Ovary (tissue), 9 donors: ENCODE measurements around the gene MRC1. TPM values are rescaled to one million over a fixed set of nuclear protein-coding genes. Genes with fewer than 3 reads are reported as not detected.

Experiments used
- DNase-seq, 5 donors: peaks; one replicate each; pipeline ENCODE4 v3.0.0-alpha.2; 2019 to 2020
- H3K27ac ChIP-seq, 2 donors: fragments of 200-600 bp; one replicate each; pipeline versions ENCODE4 v1.5.1 to v1.8.0; 2019 to 2022
- H3K27me3 ChIP-seq: fragments of 200-600 bp; one replicate; pipeline ENCODE4 v1.8.0; 2022
- H3K36me3 ChIP-seq: fragments of 200-600 bp; sonication (generic); one replicate; pipeline ENCODE4 v1.5.1; 2019
- H3K4me1 ChIP-seq: one replicate; pipeline ENCODE4 v1.8.1; 2013; ENCODE audit warnings: mild to moderate bottlenecking, moderate library complexity; ENCODE audit not compliant: insufficient read depth
- H3K4me3 ChIP-seq: fragments of 200-600 bp; sonication (generic); one replicate; pipeline ENCODE4 v1.5.1; 2017
- H3K9me3 ChIP-seq, 2 donors: fragments of 200-600 bp in 1 of 2; sonication (generic) in 1 of 2; one replicate each; pipeline versions ENCODE4 v1.5.1 to v1.8.1; 2013 to 2019; ENCODE audit warnings: mild to moderate bottlenecking in 1 of 2, moderate library complexity in 1 of 2
- CTCF ChIP-seq, 3 donors: fragments of 450-650 bp in 2 of 3; fragments of 200-600 bp in 1 of 3; IDR thresholded peaks; one replicate each; pipeline versions ENCODE4 v1.5.1 to v1.8.0; 2016 to 2022; ENCODE audit warnings: antibody characterized with exemption in 3 of 3, mild to moderate bottlenecking in 1 of 3
- EP300 ChIP-seq: sonication (generic); formaldehyde crosslinking; IDR thresholded peaks from one replicate; pipeline ENCODE4 v1.6.1; 2017; ENCODE audit warnings: antibody characterized with exemption
- POLR2A ChIP-seq: fragments of 450-650 bp; IDR thresholded peaks from one replicate; pipeline ENCODE4 v1.6.1; 2017; ENCODE audit warnings: antibody characterized with exemption, mild to moderate bottlenecking, moderate library complexity
- WGBS, 3 donors: extraction: QIAGEN DNeasy Blood & Tissue Kit in 1 of 3; methylation state at CpG; one replicate each; pipeline versions ENCODE4 v1.1.5 to v1.1.7; 2013 to 2017; 5-methylcytosine and 5-hydroxymethylcytosine counted together
- intact Hi-C, 4 donors: fragments of 100-400 bp; cut with DNase I; formaldehyde crosslinking; loops; one replicate each; pipeline versions ENCODE4 v1.11.0 to v1.15.1; 2022 to 2023
- polyA plus RNA-seq, 2 donors: library from polyadenylated mRNA; stranded (reverse); fragments of 200-250 nt in 1 of 2; fragments of 350-450 nt in 1 of 2; fragmentation: Illumina TruSeq in 1 of 2; extraction: RNeasy Lipid Tissue Mini Kit (QIAGEN cat#74804) in 1 of 2; gene quantifications; one replicate each; pipeline ENCODE4 v1.2.3, GENCODE V29; 2013 to 2014
- total RNA-seq, 7 donors: library from RNA; depleted of rRNA in 2 of 7; stranded (reverse); fragments of >200 nt in 2 of 7; fragmentation: NEBNext Ultra II Directional in 3 of 7; extraction: Animal tissue kit (Norgen Biotek cat#: 25700) in 3 of 7; gene quantifications; one replicate each; pipeline versions ENCODE4 v1.1.0 to v1.2.4, GENCODE V29; 2016 to 2023
- donor health status: DM: no; HTN: no; CAD: no; lungs with moderate emphysema.
- donor health status: DM: no; HTN: no; CAD: no.
- donor health status: Bipolar disorder and iron deficiency.
- donor health status: DM: yes; HTN: yes; CAD: no.
- donor health status: DM: no; HTN: no; CAD: no.
- donor health status: DM: yes; HTN: yes; CAD: no.

MRC1 gene
- total and polyA plus RNA-seq, 9 donors = 6.6 to 39.9 (median 13.3) TPM

DNA sequence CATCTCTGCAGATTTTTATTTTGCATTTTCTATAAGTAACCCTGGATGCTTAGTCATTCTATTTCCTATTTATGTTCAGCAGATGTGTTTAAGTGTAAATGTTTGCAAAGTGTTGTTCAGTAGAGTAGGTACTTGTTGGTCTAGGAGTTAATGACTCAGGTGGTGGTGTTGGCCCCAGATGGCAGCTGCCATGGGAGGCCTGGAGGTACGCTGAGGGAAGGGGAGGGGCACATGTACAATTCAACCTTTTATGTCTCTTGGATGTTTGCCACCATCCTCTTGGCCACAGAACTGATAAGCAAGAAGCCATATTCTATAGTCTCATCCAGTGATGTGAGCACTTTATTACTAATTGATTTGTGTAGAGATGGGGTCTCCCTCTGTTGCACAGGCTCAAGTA is 74.5 kb downstream of the MRC1 start:
- Histone ChIP-seq H3K27ac (no peak overlapping the region), H3K4me3 (no peak overlapping the region), H3K4me1 (no peaks in the 10 kb centered on the region), H3K36me3 (no peaks in the 10 kb centered on the region), H3K27me3 (no peaks in the 10 kb centered on the region), H3K9me3 (no peaks in the 10 kb centered on the region)
- DNase-seq = no peak
- 85 to 93% (median 87%) methylated on average over 1 of the region's 1 CpG for WGBS, 3 donors
- intact Hi-C loops = no loop called here
- no peak for TF ChIP-seq EP300
- TF ChIP-seq CTCF (IDR thresholded peaks at IDR 0.05) = no peak
- TF ChIP-seq POLR2A = no peak

DNA sequence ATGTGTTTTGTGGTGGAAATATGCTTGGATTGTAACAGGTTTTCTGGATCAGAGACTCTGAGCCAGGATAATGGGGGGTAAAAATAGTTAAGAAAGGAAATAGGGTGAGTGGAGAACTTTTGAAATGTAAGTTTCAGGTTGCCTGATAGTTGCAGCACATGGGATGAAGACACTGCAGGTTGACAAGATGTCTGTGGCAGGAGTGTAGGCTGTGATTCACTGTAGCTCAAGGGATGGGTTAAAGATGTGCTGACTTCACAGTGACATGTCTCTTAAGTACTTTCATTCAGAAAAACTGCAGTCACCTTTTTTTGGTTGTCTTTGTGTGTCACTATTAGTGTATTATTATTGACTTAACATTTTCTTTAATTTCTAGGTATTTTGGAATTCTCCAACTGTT is 79.0 kb downstream of the MRC1 start:
- no peak for TF ChIP-seq EP300
- TF ChIP-seq CTCF (IDR thresholded peaks at IDR 0.05) = no peak
- TF ChIP-seq POLR2A = no peak
- H3K36me3 ChIP-seq = no peaks in the 10 kb centered on the region
- DNase-seq = no peak
- no peak overlapping the region for H3K27ac ChIP-seq
- no peak overlapping the region for H3K4me3 ChIP-seq
- intact Hi-C loops = no loop called here
- H3K27me3 ChIP-seq = no peaks in the 10 kb centered on the region
- no peaks in the 10 kb centered on the region for H3K4me1 ChIP-seq
- no peaks in the 10 kb centered on the region for H3K9me3 ChIP-seq

DNA sequence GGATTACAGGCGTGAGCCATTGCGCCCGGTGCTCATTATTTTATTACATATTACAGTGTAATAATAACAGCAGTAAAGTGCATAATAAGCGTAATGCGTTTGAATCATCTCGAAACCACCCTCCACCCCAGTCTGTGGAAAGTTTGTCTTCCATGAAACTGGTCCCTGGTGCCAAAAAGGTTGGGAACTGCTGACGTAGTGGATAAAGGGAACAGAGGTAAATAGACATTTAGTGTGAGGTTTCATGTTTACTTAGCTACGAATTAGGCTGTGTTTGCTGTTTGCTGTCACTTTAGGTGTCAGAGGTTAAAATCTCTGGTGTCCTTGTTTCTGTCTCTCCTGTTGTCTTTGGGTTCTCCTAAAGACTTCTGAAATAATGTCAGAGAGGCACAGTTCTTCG is 82.3 kb downstream of the MRC1 start:
- DNase-seq = no peak
- intact Hi-C loops = no loop called here
- H3K4me3 ChIP-seq = no peak overlapping the region
- no peak overlapping the region for H3K27ac ChIP-seq
- H3K36me3 ChIP-seq = no peaks in the 10 kb centered on the region
- H3K4me1 ChIP-seq = no peaks in the 10 kb centered on the region
- no peaks in the 10 kb centered on the region for H3K27me3 ChIP-seq
- TF ChIP-seq POLR2A (no peak), EP300 (no peak), CTCF (IDR thresholded peaks at IDR 0.05) (no peak)
- H3K9me3 ChIP-seq = no peaks in the 10 kb centered on the region
- 85 to 88% (median 85%) methylated on average over 9 of the region's 9 CpGs for whole genome bisulfite sequencing, 3 donors

GRCh38 chr10:17904564-17904963 is 95.4 kb downstream of the MRC1 start:
- no peaks in the 10 kb centered on the region for H3K4me1 ChIP-seq
- no peaks in the 10 kb centered on the region for H3K36me3 ChIP-seq
- TF ChIP-seq CTCF (IDR thresholded peaks at IDR 0.05) (no peak), POLR2A (no peak), EP300 (no peak)
- intact Hi-C loops = no loop called here
- DNase-seq = no peak
- H3K27me3 ChIP-seq = no peaks in the 10 kb centered on the region
- no peak overlapping the region for H3K27ac ChIP-seq
- WGBS, 3 donors = 94 to 100% (median 94%) methylated on average over 2 of the region's 2 CpGs
- no peak overlapping the region for H3K4me3 ChIP-seq
- H3K9me3 ChIP-seq = no peaks in the 10 kb centered on the region

GRCh38 chr10:17905491-17905890 is 96.3 kb downstream of the MRC1 start:
- no peaks in the 10 kb centered on the region for H3K9me3 ChIP-seq
- intact Hi-C loops = no loop called here
- DNase-seq = no peak
- H3K4me1 ChIP-seq = no peaks in the 10 kb centered on the region
- no peaks in the 10 kb centered on the region for H3K27me3 ChIP-seq
- no peak overlapping the region for H3K4me3 ChIP-seq
- WGBS, 3 donors = 45 to 58% (median 56%) methylated on average over 3 of the region's 3 CpGs
- no peaks in the 10 kb centered on the region for H3K36me3 ChIP-seq
- TF ChIP-seq CTCF (IDR thresholded peaks at IDR 0.05) (no peak), EP300 (no peak), POLR2A (no peak)
- H3K27ac ChIP-seq = no peak overlapping the region
